Colonic mucosa (tissue), 4 donors: Measurements from ENCODE around the gene TRUB1. TPM values are rescaled to one million over a fixed set of nuclear protein-coding genes. Genes with fewer than 3 reads are reported as not detected.

ENCODE experiments used
- DNase-seq: peaks from one replicate; pipeline ENCODE4 v3.0.0-alpha.2; 2020
- H3K27ac ChIP-seq: fragments of 200-600 bp; one replicate; pipeline ENCODE4 v1.8.0; 2021
- H3K27me3 ChIP-seq: fragments of 200-600 bp; one replicate; pipeline ENCODE4 v1.8.0; 2021
- H3K36me3 ChIP-seq: fragments of 200-600 bp; one replicate; pipeline ENCODE4 v1.8.0; 2021
- H3K4me1 ChIP-seq: fragments of 200-600 bp; one replicate; pipeline ENCODE4 v1.8.0; 2021; ENCODE audit warnings: mild to moderate bottlenecking
- H3K4me3 ChIP-seq: fragments of 200-600 bp; one replicate; pipeline ENCODE4 v1.8.0; 2021
- H3K9ac ChIP-seq, 2 donors: one replicate each; pipeline ENCODE4 v1.7.0; 2013; ENCODE audit warnings: control low read depth in 2 of 2, low read depth in 2 of 2, low read length in 2 of 2
- H3K9me3 ChIP-seq: fragments of 200-600 bp; one replicate; pipeline ENCODE4 v1.8.0; 2021
- intact Hi-C: fragments of 100-400 bp; cut with DNase I; formaldehyde crosslinking; loops from one replicate; pipeline ENCODE4 v1.14.1; 2022
- total RNA-seq, 2 donors: library from RNA; stranded (reverse); fragmentation: NEBNext Ultra II Directional in 1 of 2; extraction: Animal tissue kit (Norgen Biotek cat#: 25700) in 1 of 2; gene quantifications; one replicate each; pipeline ENCODE4 v1.2.1, GENCODE V29; 2021
- TF ChIP-seq, protein P1 (sequence below): fragments of 200-600 bp; IDR thresholded peaks from one replicate; pipeline ENCODE4 v1.8.0; 2022; ENCODE audit warnings: antibody characterized with exemption, mild to moderate bottlenecking
- donor health status: healthy.
- donor health status: DM: no; HTN: no; CAD: no.
- donor health status: DM: no; HTN: no; CAD: no.

The TRUB1 gene
- total RNA-seq, 2 donors from 2014 or later: 15.1 to 20.3 TPM

DNA sequence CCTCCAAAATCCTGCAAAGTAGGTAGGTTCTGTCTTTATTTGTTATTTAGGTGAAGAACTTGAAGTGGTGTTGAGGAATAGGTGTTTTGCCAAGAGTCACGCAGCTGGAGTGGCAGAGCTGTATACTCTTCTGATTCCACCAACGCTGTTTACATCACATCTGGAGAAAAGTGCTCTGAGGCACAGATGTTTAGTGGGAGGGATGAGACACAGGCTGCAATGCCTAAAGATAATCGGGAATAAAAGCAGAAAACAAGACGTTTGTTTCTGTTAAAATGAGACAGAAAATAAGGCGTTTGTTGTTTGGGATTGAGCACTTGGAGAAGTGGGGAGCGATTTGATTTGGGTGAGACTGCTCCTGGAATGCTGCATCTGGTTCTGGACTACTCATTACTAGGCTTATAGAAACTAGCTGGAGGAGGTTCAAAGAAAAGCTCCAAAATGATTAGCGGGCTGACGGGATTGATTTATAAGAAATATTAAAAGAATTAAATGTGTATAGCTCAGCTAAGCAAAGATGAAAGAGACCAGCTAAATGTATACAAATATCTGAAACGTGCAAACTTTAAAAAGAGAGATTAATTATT is 54.3 kb downstream of the TRUB1 start:
- Histone ChIP-seq H3K36me3 (no peaks in the 10 kb centered on the region), H3K4me1 (no peaks in the 10 kb centered on the region), H3K4me3 (no peak overlapping the region), H3K27me3 (no peaks in the 10 kb centered on the region), H3K9me3 (no peaks in the 10 kb centered on the region), H3K9ac (no peak overlapping the region), H3K27ac (no peak overlapping the region)
- TF ChIP-seq, protein P1, sequence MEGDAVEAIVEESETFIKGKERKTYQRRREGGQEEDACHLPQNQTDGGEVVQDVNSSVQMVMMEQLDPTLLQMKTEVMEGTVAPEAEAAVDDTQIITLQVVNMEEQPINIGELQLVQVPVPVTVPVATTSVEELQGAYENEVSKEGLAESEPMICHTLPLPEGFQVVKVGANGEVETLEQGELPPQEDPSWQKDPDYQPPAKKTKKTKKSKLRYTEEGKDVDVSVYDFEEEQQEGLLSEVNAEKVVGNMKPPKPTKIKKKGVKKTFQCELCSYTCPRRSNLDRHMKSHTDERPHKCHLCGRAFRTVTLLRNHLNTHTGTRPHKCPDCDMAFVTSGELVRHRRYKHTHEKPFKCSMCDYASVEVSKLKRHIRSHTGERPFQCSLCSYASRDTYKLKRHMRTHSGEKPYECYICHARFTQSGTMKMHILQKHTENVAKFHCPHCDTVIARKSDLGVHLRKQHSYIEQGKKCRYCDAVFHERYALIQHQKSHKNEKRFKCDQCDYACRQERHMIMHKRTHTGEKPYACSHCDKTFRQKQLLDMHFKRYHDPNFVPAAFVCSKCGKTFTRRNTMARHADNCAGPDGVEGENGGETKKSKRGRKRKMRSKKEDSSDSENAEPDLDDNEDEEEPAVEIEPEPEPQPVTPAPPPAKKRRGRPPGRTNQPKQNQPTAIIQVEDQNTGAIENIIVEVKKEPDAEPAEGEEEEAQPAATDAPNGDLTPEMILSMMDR: no peak
- no peak for DNase-seq
- intact Hi-C loops: no loop called here

DNA sequence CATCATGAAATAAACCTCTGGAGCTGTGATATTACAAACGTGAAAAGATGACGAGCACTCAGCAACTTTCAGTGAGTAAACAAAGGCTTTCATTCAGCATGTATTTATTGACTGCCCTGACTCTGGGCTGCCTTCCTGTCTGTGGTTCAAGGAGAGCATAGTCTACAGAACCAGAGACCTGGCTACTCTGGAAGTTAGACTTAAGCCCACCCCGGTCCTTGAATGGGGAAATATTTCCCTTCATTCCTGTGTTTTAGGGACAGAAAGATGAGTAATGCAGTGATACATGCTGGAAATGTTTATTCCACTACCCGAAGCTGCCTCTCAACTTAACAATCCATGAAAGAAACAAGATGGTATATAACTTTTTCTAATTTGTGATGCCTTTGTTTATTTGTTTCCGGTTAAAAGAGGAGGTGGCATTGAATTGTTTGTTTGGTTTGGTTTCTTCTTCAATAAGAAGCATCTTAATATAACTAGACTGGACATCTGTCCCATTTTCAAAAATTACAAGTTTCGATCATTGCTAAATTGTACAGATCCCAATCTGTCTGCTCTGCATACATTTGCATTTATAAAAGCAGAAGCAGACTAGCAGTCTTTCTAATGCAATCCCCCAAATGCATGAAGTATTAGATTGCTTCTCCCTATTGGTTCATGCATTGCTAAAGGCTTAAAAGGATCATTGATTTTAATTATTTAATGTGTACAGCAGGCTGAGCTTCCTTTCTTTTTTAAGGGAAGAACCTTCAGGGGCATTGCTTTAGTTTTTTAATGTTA is 57.7 kb downstream of the TRUB1 start:
- H3K36me3 ChIP-seq: no peaks in the 10 kb centered on the region
- H3K4me3 ChIP-seq: no peak overlapping the region
- no peak overlapping the region for H3K9ac ChIP-seq
- H3K27me3 ChIP-seq: no peaks in the 10 kb centered on the region
- intact Hi-C loops: no loop called here
- no peaks in the 10 kb centered on the region for H3K9me3 ChIP-seq
- no peak for DNase-seq
- H3K27ac ChIP-seq: no peak overlapping the region
- no peaks in the 10 kb centered on the region for H3K4me1 ChIP-seq
- TF ChIP-seq, protein P1: no peak

DNA sequence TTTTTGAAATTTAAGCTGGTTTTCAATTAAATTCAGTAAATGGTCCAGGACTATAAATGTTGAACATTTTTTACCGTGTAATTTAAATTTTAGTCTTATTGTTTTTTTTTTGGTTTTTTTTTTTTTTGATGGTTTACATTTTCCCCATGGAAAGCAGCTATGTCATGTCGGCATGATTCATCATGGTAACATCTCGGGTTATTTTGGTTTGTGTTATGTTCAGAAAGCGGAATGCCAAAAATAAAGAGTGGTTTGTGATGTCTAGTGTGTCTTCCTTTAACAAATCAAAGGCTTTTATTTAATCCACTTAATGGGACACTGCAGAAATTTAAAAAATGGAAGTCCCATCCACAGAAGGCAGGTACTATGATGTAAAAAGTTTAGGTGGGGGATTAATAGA is 58.5 kb downstream of the TRUB1 start:
- Histone ChIP-seq H3K9me3 (no peaks in the 10 kb centered on the region), H3K4me3 (no peak overlapping the region), H3K27ac (no peak overlapping the region), H3K4me1 (no peaks in the 10 kb centered on the region), H3K27me3 (no peaks in the 10 kb centered on the region), H3K9ac (no peak overlapping the region), H3K36me3 (no peaks in the 10 kb centered on the region)
- DNase-seq: no peak
- TF ChIP-seq, protein P1: no peak
- intact Hi-C loops: no loop called here

DNA sequence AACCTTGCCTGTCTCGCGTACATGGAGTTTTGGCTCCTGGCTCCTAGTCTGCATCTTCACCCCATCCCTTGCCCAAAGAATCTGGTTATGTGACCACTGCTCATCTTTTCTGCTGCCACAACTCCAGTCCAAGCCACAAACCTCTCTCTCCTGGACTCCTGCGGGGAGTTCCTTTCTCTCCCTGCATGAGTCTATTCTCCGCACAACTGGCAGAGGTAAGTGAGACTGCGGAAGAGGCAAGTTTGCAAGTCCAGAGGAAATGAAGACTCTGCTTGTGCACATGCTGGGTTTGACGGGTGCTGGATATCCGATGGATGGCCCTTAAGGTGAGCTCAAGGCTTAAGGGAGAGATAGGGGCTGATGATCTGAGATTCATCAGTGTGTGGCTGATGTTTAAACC is 61.0 kb downstream of the TRUB1 start:
- Histone ChIP-seq H3K27me3 (no peaks in the 10 kb centered on the region), H3K4me1 (no peaks in the 10 kb centered on the region), H3K27ac (no peak overlapping the region), H3K9me3 (no peaks in the 10 kb centered on the region), H3K36me3 (no peaks in the 10 kb centered on the region), H3K4me3 (no peak overlapping the region), H3K9ac (no peak overlapping the region)
- intact Hi-C loops: no loop called here
- no peak for DNase-seq
- TF ChIP-seq, protein P1: no peak

DNA sequence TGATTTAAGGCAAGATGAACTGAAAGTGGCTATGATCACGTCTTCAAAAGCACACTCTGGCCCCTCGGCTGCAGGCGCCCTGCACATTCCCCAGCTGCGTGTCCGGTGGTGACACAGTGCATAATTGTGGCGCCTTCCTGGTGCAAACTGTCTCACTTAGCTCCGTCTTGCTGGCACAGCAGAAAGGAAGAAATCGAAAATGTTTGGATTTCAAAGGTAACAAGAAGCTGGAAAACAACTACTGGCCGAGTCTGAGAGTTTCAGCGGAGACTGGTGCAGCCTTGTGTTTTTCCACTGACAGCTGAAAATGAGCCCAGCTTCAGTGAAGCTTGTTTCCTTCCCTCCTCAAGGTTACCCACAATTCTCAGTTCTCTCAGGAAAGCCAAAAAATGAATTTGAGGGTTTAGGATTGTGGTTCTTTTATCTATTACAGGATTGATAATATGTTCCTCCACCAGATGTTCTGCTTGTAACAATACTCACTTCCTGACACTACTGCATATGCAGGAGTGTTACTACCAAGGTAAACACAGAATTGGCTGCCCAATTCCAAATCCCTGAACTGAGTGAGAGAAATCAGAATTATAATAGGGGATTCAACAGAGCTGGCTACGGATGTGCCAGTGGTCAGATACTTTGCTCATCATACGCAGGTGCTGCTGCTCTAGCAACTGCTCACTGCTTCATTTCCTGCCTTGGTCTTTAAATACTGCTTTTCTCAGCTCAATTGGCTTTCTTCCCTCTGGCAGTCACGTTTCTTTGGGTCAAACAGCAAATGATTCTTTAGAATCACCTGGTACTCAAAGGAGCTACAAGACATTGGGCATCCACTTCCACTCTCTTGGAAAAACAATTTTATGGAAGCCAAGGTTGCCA is 63.7 kb downstream of the TRUB1 start:
- H3K9me3 ChIP-seq: no peaks in the 10 kb centered on the region
- H3K4me3 ChIP-seq: no peak overlapping the region
- H3K36me3 ChIP-seq: no peaks in the 10 kb centered on the region
- H3K4me1 ChIP-seq: no peaks in the 10 kb centered on the region
- no peaks in the 10 kb centered on the region for H3K27me3 ChIP-seq
- H3K27ac ChIP-seq: no peak overlapping the region
- TF ChIP-seq, protein P1: no peak
- no peak for DNase-seq
- no peak overlapping the region for H3K9ac ChIP-seq
- intact Hi-C loops: no loop called here
